Dendritic cell treated with granulocyte-macrophage colony-stimulating factor and Interleukin-4, amounts not matched to agents 40 ng/mL and 50 ng/mL, for 4 days (primary cell): ENCODE results near the gene SRSF1.
A peak's percentile ranks its signal among the peaks of the same experiment; 100 is the strongest.

ENCODE experiments used
- H3K27ac Mint-ChIP-seq: one replicate; pipeline ENCODE4 v1.8.0; 2022; ENCODE audit warnings: mild to moderate bottlenecking, mixed read lengths
- H3K27me3 Mint-ChIP-seq: one replicate; pipeline ENCODE4 v1.8.0; 2022; ENCODE audit warnings: mild to moderate bottlenecking, mixed read lengths
- H3K36me3 Mint-ChIP-seq: one replicate; pipeline ENCODE4 v1.8.0; 2022; ENCODE audit warnings: low read depth, mixed read lengths
- H3K4me1 Mint-ChIP-seq: one replicate; pipeline ENCODE4 v1.8.0; 2022; ENCODE audit warnings: low read depth, mixed read lengths
- H3K4me3 Mint-ChIP-seq: one replicate; pipeline ENCODE4 v1.8.0; 2022; ENCODE audit warnings: mild to moderate bottlenecking, moderate library complexity, mixed read lengths
- H3K9me3 Mint-ChIP-seq: one replicate; pipeline ENCODE4 v1.8.0; 2022; ENCODE audit warnings: mixed read lengths
- intact Hi-C: fragments of 100-400 bp; cut with micrococcal nuclease; formaldehyde crosslinking; loops from one replicate; pipeline ENCODE4 v1.15.0; 2022

Gene SRSF1

GRCh38 chr17:57957120-57957850 is 49.8 kb downstream of the SRSF1 start:
- Mint-ChIP-seq H3K9me3 (no peaks in the 10 kb centered on the region), H3K4me3 (no peak overlapping the region), H3K36me3 (peaks cover 18% of the 10 kb centered on the region), H3K27ac (peak overlapping the region; percentile 41), H3K4me1 (peaks cover 51% of the 10 kb centered on the region), H3K27me3 (peaks cover 37% of the 10 kb centered on the region)
- intact Hi-C loops, result no loop called here

DNA sequence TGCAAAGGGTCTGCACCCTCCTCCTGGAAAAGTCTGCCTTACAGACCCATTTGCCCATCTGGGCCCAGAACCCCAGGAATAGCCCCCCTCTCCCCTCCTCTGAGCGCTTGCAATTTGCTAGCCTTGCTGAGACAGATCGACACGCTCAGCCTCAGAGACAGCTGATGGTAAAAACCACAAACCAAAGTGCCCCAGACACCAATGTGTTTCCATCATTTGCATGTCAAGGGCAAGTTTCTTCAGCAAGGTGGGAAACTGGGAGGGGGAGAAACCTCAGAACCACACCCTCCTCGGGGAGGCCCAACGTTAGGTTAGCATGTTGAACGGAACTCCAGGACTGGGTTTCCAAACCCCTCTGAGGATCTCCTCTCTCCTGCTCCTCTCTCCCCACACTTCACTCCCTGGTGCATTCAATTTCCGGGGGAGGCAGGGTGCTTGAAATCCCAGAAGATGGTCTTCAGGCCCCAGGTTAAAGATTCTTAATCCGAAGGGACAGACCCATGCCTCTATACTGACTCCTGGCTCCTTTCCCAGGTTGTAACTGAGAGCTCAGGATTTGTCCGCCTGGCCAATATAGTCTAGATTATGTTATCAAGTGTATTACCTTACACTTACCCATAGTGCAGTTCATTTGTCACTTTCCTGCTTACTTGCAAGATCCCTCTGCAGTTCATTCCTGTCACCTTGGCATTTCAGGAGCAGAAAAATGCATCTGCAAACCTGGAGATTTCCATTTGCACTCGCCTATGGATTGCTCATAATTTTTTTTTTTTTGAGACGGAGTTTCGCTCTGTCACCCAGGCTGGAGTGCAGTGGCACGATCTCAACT is 50.5 kb downstream of the SRSF1 start:
- H3K27ac Mint-ChIP-seq, result peak overlapping the region; percentile 28
- peaks cover 18% of the 10 kb centered on the region for H3K36me3 Mint-ChIP-seq
- peaks cover 53% of the 10 kb centered on the region for H3K4me1 Mint-ChIP-seq
- peaks cover 37% of the 10 kb centered on the region for H3K27me3 Mint-ChIP-seq
- intact Hi-C loops, result no loop called here
- peak overlapping the region; percentile 69 for H3K4me3 Mint-ChIP-seq
- H3K9me3 Mint-ChIP-seq, result no peaks in the 10 kb centered on the region

GRCh38 chr17:57955183-57955931 is 51.7 kb downstream of the SRSF1 start, which contains the start of gene CUEDC1:
CUEDC1 (minus strand) TSS chr17:57955412; CDS start chr17:57885564, 69,848 bp downstream.
- intact Hi-C loops, result loop anchor here (2.0 kb wide), 1 partner anchor 15 kb away; no protein-coding TSS in a partner anchor
- H3K27ac Mint-ChIP-seq, result peak within 1 kb of the TSS; percentile 97

GRCh38 chr17:57954397-57955182 is 52.5 kb downstream of the SRSF1 start:
- H3K36me3 Mint-ChIP-seq, result peaks cover 18% of the 10 kb centered on the region
- peak overlapping the region; percentile 77 for H3K4me3 Mint-ChIP-seq
- H3K27ac Mint-ChIP-seq, result peak overlapping the region; percentile 97
- no peaks in the 10 kb centered on the region for H3K9me3 Mint-ChIP-seq
- H3K4me1 Mint-ChIP-seq, result peaks cover 71% of the 10 kb centered on the region
- peaks cover 33% of the 10 kb centered on the region for H3K27me3 Mint-ChIP-seq
- intact Hi-C loops, result loop anchor here (2.0 kb wide), 1 partner anchor 14 kb away; no protein-coding TSS in a partner anchor

More at GRCh38 chr17:57955183-57955931, 51.7 kb downstream of the SRSF1 start, which contains the start of gene CUEDC1:
- Mint-ChIP-seq H3K27me3 (peaks cover 36% of the 10 kb centered on the region), H3K36me3 (peaks cover 18% of the 10 kb centered on the region), H3K9me3 (no peaks in the 10 kb centered on the region), H3K4me1 (peaks cover 64% of the 10 kb centered on the region), H3K4me3 (peak within 1 kb of the TSS; percentile 77)

- H3K27ac Mint-ChIP-seq, result peak overlapping the region; percentile 97
- intact Hi-C loops, result loop anchor here (2.0 kb wide), 1 partner anchor 13 kb away; no protein-coding TSS in a partner anchor
- peaks cover 26% of the 10 kb centered on the region for H3K27me3 Mint-ChIP-seq
Measured at GRCh38 chr17:57953705-57954396, 53.2 kb downstream of the SRSF1 start.

More at GRCh38 chr17:57953705-57954396, 53.2 kb downstream of the SRSF1 start:
- peaks cover 18% of the 10 kb centered on the region for H3K36me3 Mint-ChIP-seq
- peak overlapping the region; percentile 77 for H3K4me3 Mint-ChIP-seq
- peaks cover 78% of the 10 kb centered on the region for H3K4me1 Mint-ChIP-seq
- no peaks in the 10 kb centered on the region for H3K9me3 Mint-ChIP-seq
